ENCODE measurements around the gene LPCAT3. TPM values are rescaled to one million over a fixed set of nuclear protein-coding genes. Genes with fewer than 3 reads are reported as not detected.

Gene LPCAT3, protein sequence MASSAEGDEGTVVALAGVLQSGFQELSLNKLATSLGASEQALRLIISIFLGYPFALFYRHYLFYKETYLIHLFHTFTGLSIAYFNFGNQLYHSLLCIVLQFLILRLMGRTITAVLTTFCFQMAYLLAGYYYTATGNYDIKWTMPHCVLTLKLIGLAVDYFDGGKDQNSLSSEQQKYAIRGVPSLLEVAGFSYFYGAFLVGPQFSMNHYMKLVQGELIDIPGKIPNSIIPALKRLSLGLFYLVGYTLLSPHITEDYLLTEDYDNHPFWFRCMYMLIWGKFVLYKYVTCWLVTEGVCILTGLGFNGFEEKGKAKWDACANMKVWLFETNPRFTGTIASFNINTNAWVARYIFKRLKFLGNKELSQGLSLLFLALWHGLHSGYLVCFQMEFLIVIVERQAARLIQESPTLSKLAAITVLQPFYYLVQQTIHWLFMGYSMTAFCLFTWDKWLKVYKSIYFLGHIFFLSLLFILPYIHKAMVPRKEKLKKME
- total RNA-seq: 10 to 100 TPM; 18.3 to 20.5 TPM

DNA sequence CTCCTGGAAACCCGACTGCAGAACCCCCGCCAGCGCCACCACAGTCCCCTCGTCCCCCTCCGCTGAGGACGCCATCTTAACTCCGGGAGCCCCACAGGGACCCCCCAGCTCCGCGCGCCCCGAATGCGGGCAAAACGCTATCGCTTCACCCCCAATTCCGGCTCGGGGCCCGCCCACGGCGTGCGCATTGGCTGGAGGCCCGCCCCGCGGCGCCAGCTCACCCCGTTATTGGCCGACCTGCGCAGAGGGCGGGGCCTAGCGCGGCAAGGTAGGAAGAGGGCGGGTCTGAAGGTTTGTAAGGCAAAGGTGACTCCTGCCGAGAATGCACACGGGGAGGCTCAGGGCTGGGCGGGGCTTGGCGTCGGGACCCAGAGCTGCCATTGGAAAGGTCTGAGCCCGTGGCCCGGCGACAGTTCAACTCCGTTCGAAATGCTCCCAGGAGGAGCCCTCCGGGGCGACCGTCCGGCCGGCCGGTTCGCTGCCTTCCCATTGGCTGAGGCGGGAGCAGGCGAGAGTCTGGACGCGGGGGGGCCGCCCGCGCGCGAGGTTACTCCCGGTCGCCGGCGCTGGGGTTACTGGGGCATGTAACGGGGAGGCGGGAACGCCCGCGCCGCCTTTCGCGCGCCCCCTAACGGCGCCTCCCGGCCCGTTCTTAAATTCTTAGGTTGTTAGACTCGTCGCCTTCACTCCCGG lies at the start of gene LPCAT3:
Gene LPCAT3, minus strand, starts transcription at position 127 of the 693 bp plus-strand sequence. Its CDS starts 52 bp downstream, at position 75.
- Mint-ChIP-seq H3K27me3 (no peaks in the 10 kb centered on the region), H3K36me3 (peaks cover 4% of the 10 kb centered on the region), H3K27ac (peak within 1 kb of the TSS; percentile 73), H3K9me3 (no peaks in the 10 kb centered on the region), H3K4me1 (ENCODE audit: low read depth) (peaks cover 26% of the 10 kb centered on the region), H3K4me3 (peak within 1 kb of the TSS; percentile 88)
- CTCF ChIA-PET: interaction anchor here (0.7 to 2.8 kb wide), 25 partner anchors 10 to 166 kb away, joined by 3 to 16 read pairs (median 5); partner anchors contain the start of genes C12orf57, C1R, C1RL and RBP5
- POLR2A ChIA-PET: interaction anchor here (0.8 to 2.7 kb wide), 10 partner anchors 11 to 266 kb away, joined by 3 to 17 read pairs (median 4); partner anchors contain the start of genes C12orf57, MLF2 and RNU7-1
- peak; percentile 98 for DNase-seq
- intact Hi-C loops (cut with micrococcal nuclease): loop anchor here (1.0 to 5.0 kb wide), 8 partner anchors 24 to 171 kb away; partner anchors contain the start of genes CLSTN3, EMG1, ENO2 and PEX5

DNA sequence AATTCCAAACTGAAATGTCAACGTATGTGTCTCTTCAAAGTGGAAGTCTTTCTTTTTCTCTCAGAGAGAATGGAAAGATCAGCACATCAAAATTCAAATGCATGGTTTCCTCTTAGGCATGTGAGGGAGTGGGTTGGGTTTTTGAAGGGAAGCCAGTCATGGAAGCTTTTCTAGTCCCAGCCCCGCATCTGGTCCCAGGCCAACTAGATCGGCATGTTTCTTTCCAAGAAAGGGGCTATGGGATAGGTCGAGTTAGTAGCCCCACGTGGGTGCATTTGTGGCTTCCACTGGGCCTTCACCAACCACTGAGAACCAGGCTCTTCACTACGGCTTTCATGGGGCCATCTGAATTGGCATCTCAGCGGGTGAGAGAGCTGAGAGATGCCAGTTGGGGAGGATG lies 48.8 kb upstream of the LPCAT3 start:
- Mint-ChIP-seq H3K27me3 (no peaks in the 10 kb centered on the region), H3K4me3 (no peak overlapping the region), H3K36me3 (no peaks in the 10 kb centered on the region), H3K27ac (no peak overlapping the region), H3K4me1 (ENCODE audit: low read depth) (no peaks in the 10 kb centered on the region), H3K9me3 (no peaks in the 10 kb centered on the region)
- CTCF ChIA-PET: no interaction called here
- POLR2A ChIA-PET: no interaction called here
- intact Hi-C loops (cut with micrococcal nuclease): no loop called here
- DNase-seq: no peak

GRCh38 chr12:7066596-7066995 lies 48.3 kb upstream of the LPCAT3 start:
- no peak for DNase-seq
- no peaks in the 10 kb centered on the region for H3K4me1 Mint-ChIP-seq (ENCODE audit: low read depth)
- no peak overlapping the region for H3K27ac Mint-ChIP-seq
- ChIA-PET POLR2A (no interaction called here), CTCF (no interaction called here)
- H3K36me3 Mint-ChIP-seq: no peaks in the 10 kb centered on the region
- no peaks in the 10 kb centered on the region for H3K27me3 Mint-ChIP-seq
- H3K4me3 Mint-ChIP-seq: no peak overlapping the region
- H3K9me3 Mint-ChIP-seq: no peaks in the 10 kb centered on the region
- intact Hi-C loops (cut with micrococcal nuclease): no loop called here

DNA sequence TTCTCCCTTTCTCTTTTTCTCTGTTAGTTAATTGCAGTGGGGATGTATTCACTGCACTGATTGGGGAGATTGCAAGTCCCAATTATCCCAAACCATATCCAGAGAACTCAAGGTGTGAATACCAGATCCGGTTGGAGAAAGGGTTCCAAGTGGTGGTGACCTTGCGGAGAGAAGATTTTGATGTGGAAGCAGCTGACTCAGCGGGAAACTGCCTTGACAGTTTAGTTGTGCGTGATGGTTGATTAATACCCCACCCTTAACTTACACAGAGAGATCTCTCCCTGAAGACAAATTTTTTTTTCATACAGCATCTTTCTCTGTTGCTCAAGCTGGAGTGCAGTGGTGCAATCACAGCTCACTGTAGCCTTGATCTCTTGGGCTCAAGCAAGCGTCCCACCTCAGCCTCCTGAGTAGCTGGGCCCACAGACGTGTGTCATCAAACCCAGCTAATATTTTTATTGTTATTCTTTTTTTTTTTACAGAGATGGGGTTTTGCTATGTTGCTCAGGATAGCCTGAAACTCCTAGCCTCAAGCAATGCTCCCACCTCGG lies 46.9 kb upstream of the LPCAT3 start:
- Mint-ChIP-seq H3K27me3 (peaks cover 6% of the 10 kb centered on the region), H3K4me1 (ENCODE audit: low read depth) (no peaks in the 10 kb centered on the region), H3K4me3 (no peak overlapping the region), H3K36me3 (no peaks in the 10 kb centered on the region), H3K27ac (no peak overlapping the region), H3K9me3 (no peaks in the 10 kb centered on the region)
- intact Hi-C loops (cut with micrococcal nuclease): no loop called here
- POLR2A ChIA-PET: no interaction called here
- no peak for DNase-seq
- CTCF ChIA-PET: no interaction called here

GRCh38 chr12:7064516-7064915 lies 46.2 kb upstream of the LPCAT3 start:
- intact Hi-C loops (cut with micrococcal nuclease): no loop called here
- peaks cover 11% of the 10 kb centered on the region for H3K27me3 Mint-ChIP-seq
- no peak for DNase-seq
- no peaks in the 10 kb centered on the region for H3K36me3 Mint-ChIP-seq
- CTCF ChIA-PET: no interaction called here
- no peak overlapping the region for H3K27ac Mint-ChIP-seq
- H3K4me1 Mint-ChIP-seq (ENCODE audit: low read depth): no peaks in the 10 kb centered on the region
- H3K4me3 Mint-ChIP-seq: no peak overlapping the region
- POLR2A ChIA-PET: no interaction called here
- no peaks in the 10 kb centered on the region for H3K9me3 Mint-ChIP-seq

- H3K4me3 Mint-ChIP-seq: no peak overlapping the region
- no peak overlapping the region for H3K27ac Mint-ChIP-seq
- H3K4me1 Mint-ChIP-seq (ENCODE audit: low read depth): no peaks in the 10 kb centered on the region
- H3K9me3 Mint-ChIP-seq: no peaks in the 10 kb centered on the region
- H3K36me3 Mint-ChIP-seq: no peaks in the 10 kb centered on the region
- intact Hi-C loops (cut with micrococcal nuclease): no loop called here
- POLR2A ChIA-PET: no interaction called here
- CTCF ChIA-PET: no interaction called here
- peaks cover 16% of the 10 kb centered on the region for H3K27me3 Mint-ChIP-seq
- DNase-seq: no peak
Observed at GRCh38 chr12:7061596-7061995, 43.3 kb upstream of the LPCAT3 start.

DNA sequence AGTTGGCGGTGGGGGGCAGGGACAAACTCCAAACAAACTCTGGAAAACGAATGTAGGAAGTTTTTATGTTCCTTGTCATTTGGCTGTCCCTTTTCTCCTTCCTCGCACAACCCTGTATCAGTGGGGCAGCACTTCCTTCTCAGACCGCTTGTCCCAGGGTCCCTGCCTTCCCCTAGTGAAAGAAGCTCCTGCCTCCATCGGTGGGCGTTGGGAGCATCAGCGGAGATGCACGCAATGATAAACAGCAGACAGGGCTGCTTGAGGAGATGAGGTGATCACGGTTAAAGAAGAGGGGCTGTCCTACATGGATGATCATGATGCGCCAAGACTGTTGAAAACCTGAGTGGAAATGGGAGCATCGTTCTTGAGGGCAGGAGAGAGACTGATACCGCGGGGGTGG lies 42.9 kb upstream of the LPCAT3 start:
- POLR2A ChIA-PET: no interaction called here

GRCh38 chr12:7060353-7060954 lies 42.2 kb upstream of the LPCAT3 start, which contains the start of gene C1S:
C1S (plus strand) TSS chr12:7060718; CDS start chr12:7061913, 1,195 bp downstream.
- H3K4me3 Mint-ChIP-seq: no peak within 1 kb of the TSS
- H3K27ac Mint-ChIP-seq: no peak within 1 kb of the TSS
- DNase-seq: no peak
- intact Hi-C loops (cut with micrococcal nuclease): no loop called here
- H3K4me1 Mint-ChIP-seq (ENCODE audit: low read depth): no peaks in the 10 kb centered on the region
- POLR2A ChIA-PET: no interaction called here
- H3K27me3 Mint-ChIP-seq: peaks cover 16% of the 10 kb centered on the region
- H3K36me3 Mint-ChIP-seq: no peaks in the 10 kb centered on the region
- no peaks in the 10 kb centered on the region for H3K9me3 Mint-ChIP-seq
- CTCF ChIA-PET: no interaction called here

More for the DNA sequence above, 42.9 kb upstream of the LPCAT3 start:
- Mint-ChIP-seq H3K27ac (no peak overlapping the region), H3K4me3 (no peak overlapping the region), H3K4me1 (ENCODE audit: low read depth) (no peaks in the 10 kb centered on the region), H3K9me3 (no peaks in the 10 kb centered on the region), H3K27me3 (peaks cover 16% of the 10 kb centered on the region), H3K36me3 (no peaks in the 10 kb centered on the region)
- intact Hi-C loops (cut with micrococcal nuclease): no loop called here
- no peak for DNase-seq
- CTCF ChIA-PET: no interaction called here

DNA sequence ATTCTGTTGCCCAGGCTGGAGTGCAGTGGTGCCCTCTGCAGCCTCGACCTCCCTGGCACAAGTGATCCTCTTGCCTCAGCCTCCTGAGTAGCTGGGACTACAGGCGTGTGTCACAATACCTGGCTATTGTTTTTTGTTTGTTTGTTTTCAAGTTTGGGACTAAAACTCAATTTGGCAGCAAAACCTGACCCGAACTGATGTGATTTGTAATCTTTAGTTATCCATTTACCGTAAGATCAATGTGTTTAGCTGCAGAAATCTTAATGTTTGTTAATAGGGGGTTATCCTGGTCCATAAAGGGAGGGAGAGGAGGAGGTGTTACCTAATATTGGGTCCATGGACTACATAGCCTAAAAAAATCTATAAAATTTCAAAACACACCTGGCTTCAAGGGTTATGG lies 41.5 kb upstream of the LPCAT3 start:
- ChIA-PET CTCF (no interaction called here), POLR2A (no interaction called here)
- Mint-ChIP-seq H3K27me3 (peaks cover 17% of the 10 kb centered on the region), H3K27ac (no peak overlapping the region), H3K9me3 (no peaks in the 10 kb centered on the region), H3K4me3 (no peak overlapping the region), H3K36me3 (no peaks in the 10 kb centered on the region), H3K4me1 (ENCODE audit: low read depth) (no peaks in the 10 kb centered on the region)
- intact Hi-C loops (cut with micrococcal nuclease): no loop called here
- DNase-seq: no peak

GRCh38 chr12:7058850-7059395 lies 40.6 kb upstream of the LPCAT3 start:
- Mint-ChIP-seq H3K27ac (no peak overlapping the region), H3K27me3 (peaks cover 19% of the 10 kb centered on the region), H3K4me1 (ENCODE audit: low read depth) (no peaks in the 10 kb centered on the region), H3K9me3 (no peaks in the 10 kb centered on the region), H3K4me3 (no peak overlapping the region), H3K36me3 (no peaks in the 10 kb centered on the region)
- ChIA-PET POLR2A (no interaction called here), CTCF (no interaction called here)
- DNase-seq: no peak
- intact Hi-C loops (cut with micrococcal nuclease): no loop called here

- ChIA-PET CTCF (no interaction called here), POLR2A (no interaction called here)
- Mint-ChIP-seq H3K27ac (no peak overlapping the region), H3K4me1 (ENCODE audit: low read depth) (no peaks in the 10 kb centered on the region), H3K4me3 (no peak overlapping the region), H3K36me3 (no peaks in the 10 kb centered on the region), H3K27me3 (peaks cover 19% of the 10 kb centered on the region), H3K9me3 (no peaks in the 10 kb centered on the region)
- intact Hi-C loops (cut with micrococcal nuclease): no loop called here
- DNase-seq: no peak
Observed at GRCh38 chr12:7058163-7058845, 40.0 kb upstream of the LPCAT3 start.

Measured in activated CD4-positive, alpha-beta memory T cell treated with anti-CD3 and anti-CD28 coated beads for 36 hours (primary cell).